WI38 (cell line): ENCODE measurements around the gene PCDHB1.
"Not testable (repeated sequence)": the region's sequence is repeated elsewhere in the genome, so short reads cannot be mapped to it uniquely, and the experiment has no call there.

Experiments used
- H3K4me3 ChIP-seq: 2 replicates; pipeline ENCODE4 v1.5.1; 2011; ENCODE audit warnings: low read depth, mild to moderate bottlenecking, control low read depth, low read length
- TF ChIP-seq, protein P1 (sequence below): IDR thresholded peaks from 2 replicates; pipeline ENCODE4 v1.5.1; 2012; ENCODE audit warnings: low read depth, mild to moderate bottlenecking, control low read depth, low read length

PCDHB1 gene

DNA sequence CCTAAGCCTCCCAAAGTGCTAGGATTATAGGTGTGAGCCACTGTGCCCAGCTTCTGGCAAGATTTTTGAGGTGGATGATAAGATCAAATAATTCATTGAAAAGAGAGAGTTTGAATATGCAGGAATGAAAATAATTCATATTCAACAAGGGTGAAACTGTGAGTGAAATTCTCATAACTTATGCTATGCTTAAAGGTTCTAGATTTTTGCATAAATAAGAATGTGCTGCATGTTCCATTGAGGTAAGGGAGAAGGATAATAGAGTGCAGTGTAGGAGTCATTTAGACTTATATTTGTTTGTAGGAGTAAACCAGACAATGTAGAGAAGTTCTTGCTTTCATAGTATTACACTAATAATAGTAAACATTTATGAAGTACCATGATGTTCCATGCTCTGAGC lies 31.1 kb downstream of the PCDHB1 start:
- TF ChIP-seq, protein P1, sequence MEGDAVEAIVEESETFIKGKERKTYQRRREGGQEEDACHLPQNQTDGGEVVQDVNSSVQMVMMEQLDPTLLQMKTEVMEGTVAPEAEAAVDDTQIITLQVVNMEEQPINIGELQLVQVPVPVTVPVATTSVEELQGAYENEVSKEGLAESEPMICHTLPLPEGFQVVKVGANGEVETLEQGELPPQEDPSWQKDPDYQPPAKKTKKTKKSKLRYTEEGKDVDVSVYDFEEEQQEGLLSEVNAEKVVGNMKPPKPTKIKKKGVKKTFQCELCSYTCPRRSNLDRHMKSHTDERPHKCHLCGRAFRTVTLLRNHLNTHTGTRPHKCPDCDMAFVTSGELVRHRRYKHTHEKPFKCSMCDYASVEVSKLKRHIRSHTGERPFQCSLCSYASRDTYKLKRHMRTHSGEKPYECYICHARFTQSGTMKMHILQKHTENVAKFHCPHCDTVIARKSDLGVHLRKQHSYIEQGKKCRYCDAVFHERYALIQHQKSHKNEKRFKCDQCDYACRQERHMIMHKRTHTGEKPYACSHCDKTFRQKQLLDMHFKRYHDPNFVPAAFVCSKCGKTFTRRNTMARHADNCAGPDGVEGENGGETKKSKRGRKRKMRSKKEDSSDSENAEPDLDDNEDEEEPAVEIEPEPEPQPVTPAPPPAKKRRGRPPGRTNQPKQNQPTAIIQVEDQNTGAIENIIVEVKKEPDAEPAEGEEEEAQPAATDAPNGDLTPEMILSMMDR, result no peak

DNA sequence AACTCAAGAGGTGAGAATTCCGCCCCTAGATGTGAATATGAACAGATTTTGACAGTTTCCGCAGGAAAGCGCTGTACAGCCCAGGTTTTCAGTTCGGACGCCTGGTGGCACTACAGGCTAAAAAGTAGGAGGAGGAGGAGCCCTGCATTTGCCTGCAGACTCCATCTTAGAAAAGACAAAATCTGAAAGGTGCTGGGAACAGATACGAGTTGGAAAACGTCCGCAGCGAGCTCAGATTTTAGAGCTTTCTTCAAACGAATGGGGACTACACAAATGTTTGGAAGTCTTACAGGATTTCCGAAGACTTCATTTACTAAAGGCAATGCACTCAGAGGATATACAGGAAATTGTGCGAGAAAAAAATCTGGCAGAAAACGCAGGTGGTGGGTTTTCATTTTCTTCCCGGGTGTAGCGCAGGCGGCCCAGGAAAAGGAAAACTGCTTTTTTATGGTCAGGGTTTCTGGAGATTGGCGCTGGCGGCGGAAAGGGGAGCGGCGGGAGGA lies 33.4 kb downstream of the PCDHB1 start:
- TF ChIP-seq, protein P1, result peak; percentile 28
- peak overlapping the region; percentile 46 for H3K4me3 ChIP-seq

More for the DNA sequence above, 31.1 kb downstream of the PCDHB1 start:
- H3K4me3 ChIP-seq, result no peak overlapping the region

DNA sequence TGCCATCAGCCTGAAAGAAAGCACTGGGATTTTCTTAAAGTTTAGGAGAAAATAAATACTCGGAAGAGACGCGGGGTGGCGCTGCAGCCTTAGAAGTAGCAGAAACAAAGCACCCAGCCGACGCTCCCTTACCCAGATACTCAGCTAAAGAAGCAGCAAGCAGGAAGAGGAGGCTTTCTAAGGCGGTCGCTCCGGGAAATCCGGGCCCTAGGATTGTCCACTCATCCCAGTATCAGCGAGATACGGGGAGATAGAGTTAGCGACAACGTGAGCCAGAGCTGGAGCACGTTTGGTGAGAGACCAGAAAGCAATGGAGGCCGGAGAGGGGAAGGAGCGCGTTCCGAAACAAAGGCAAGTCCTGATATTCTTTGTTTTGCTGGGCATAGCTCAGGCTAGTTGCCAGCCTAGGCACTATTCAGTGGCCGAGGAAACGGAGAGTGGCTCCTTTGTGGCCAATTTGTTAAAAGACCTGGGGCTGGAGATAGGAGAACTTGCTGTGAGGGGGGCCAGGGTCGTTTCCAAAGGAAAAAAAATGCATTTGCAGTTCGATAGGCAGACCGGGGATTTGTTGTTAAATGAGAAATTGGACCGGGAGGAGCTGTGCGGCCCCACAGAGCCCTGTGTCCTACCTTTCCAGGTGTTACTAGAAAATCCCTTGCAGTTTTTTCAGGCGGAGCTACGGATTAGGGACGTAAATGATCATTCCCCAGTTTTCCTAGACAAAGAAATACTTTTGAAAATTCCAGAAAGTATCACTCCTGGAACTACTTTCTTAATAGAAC lies 43.5 kb downstream of the PCDHB1 start, which contains the start of gene PCDHB2:
Gene PCDHB2, plus strand, starts transcription at position 135 of the 782 bp plus-strand sequence. Its CDS starts 176 bp downstream, at position 311.
- TF ChIP-seq, protein P1, result no peak

DNA sequence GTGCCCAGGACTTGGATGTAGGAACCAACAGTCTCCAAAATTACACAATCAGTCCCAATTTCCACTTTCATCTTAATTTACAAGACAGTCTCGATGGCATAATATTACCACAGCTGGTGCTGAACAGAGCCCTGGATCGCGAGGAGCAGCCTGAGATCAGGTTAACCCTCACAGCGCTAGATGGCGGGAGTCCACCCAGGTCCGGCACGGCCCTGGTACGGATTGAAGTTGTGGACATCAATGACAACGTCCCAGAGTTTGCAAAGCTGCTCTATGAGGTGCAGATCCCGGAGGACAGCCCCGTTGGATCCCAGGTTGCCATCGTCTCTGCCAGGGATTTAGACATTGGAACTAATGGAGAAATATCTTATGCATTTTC lies 44.1 kb downstream of the PCDHB1 start:
- TF ChIP-seq, protein P1, result no peak
- H3K4me3 ChIP-seq, result peak overlapping the region; percentile 49; the same call in 1 of the 2 replicates

More for the DNA sequence above, 43.5 kb downstream of the PCDHB1 start, which contains the start of gene PCDHB2:
- H3K4me3 ChIP-seq, result peak within 1 kb of the TSS; percentile 49

DNA sequence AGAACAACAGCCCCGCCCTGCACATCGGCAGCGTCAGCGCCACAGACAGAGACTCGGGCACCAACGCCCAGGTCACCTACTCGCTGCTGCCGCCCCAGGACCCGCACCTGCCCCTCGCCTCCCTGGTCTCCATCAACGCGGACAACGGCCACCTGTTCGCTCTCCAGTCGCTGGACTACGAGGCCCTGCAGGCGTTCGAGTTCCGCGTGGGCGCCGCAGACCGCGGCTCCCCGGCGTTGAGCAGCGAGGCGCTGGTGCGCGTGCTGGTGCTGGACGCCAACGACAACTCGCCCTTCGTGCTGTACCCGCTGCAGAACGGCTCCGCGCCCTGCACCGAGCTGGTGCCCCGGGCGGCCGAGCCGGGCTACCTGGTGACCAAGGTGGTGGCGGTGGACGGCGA lies 45.0 kb downstream of the PCDHB1 start:
- H3K4me3 ChIP-seq, result not testable (repeated sequence)

DNA sequence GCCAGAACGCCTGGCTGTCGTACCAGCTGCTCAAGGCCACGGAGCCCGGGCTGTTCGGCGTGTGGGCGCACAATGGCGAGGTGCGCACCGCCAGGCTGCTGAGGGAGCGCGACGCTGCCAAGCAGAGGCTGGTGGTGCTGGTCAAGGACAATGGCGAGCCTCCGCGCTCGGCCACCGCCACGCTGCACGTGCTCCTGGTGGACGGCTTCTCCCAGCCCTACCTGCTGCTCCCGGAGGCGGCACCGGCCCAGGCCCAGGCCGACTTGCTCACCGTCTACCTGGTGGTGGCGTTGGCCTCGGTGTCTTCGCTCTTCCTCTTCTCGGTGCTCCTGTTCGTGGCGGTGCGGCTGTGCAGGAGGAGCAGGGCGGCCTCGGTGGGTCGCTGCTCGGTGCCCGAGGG lies 45.4 kb downstream of the PCDHB1 start:
- not testable (repeated sequence) for H3K4me3 ChIP-seq

DNA sequence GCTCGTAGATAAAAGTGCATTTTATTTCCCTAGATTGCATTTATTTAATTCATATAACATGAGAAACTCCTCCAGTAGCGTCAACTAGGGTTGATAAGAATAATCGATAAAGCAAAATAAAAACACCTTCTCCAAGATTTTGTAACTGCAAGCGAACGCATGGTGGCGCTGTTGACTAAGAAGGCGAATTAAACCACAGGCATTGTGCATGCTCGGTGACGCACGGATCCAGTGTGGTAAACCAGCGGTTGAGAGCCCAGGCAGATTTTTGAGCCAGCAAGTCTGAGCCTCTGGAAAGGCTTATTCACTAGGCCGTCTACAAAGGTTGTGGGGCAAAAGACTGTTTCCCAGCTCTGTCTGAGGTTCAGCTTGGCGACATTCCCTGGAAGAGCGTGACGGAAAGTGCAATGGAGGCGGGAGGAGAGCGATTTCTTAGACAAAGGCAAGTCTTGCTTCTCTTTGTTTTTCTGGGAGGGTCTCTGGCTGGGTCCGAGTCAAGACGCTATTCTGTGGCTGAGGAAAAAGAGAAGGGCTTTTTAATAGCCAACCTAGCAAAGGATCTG lies 49.1 kb downstream of the PCDHB1 start, which contains the start of gene PCDHB3:
Gene PCDHB3, plus strand, starts transcription at position 231 of the 563 bp plus-strand sequence. Its CDS starts 177 bp downstream, at position 408.
- no peak within 1 kb of the TSS for H3K4me3 ChIP-seq
- TF ChIP-seq, protein P1, result 0 out of 2 replicates have a peak, but pooled peaks have one; percentile 4

DNA sequence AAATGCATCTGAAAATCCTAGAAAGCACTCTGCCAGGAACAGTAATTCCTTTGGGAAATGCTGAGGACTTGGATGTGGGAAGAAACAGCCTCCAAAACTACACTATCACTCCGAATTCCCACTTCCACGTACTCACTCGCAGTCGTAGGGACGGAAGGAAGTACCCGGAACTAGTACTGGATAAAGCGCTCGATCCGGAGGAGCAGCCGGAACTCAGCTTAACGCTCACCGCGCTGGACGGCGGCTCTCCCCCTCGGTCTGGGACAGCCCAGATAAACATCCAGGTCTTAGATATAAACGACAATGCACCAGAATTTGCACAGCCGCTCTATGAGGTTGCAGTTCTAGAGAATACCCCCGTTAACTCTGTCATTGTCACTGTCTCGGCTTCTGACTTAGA lies 49.9 kb downstream of the PCDHB1 start:
- no peak overlapping the region for H3K4me3 ChIP-seq
- TF ChIP-seq, protein P1, result no peak

DNA sequence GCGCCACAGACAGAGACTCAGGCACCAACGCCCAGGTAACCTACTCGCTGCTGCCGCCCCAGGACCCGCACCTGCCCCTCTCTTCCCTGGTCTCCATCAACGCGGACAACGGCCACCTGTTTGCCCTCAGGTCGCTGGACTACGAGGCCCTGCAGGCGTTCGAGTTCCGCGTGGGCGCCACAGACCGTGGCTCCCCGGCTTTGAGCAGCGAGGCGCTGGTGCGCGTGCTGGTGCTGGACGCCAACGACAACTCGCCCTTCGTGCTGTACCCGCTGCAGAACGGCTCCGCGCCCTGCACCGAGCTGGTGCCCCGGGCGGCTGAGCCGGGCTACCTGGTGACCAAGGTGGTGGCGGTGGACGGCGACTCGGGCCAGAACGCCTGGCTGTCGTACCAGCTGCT lies 50.9 kb downstream of the PCDHB1 start:
- H3K4me3 ChIP-seq, result not testable (repeated sequence)

DNA sequence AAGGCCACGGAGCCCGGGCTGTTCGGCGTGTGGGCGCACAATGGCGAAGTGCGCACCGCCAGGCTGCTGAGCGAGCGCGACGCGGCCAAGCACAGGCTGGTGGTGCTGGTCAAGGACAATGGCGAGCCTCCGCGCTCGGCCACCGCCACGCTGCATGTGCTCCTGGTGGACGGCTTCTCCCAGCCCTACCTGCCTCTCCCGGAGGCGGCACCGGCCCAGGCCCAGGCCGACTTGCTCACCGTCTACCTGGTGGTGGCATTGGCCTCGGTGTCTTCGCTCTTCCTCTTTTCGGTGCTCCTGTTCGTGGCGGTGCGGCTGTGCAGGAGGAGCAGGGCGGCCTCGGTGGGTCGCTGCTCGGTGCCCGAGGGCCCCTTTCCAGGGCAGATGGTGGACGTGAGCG lies 51.3 kb downstream of the PCDHB1 start:
- not testable (repeated sequence) for H3K4me3 ChIP-seq
